ENCODE data around the gene WIPF3. TPM values are rescaled to one million over a fixed set of nuclear protein-coding genes. Genes with fewer than 3 reads are reported as not detected.

The WIPF3 gene
- total and polyA plus RNA-seq, 4 donors: 0.10 to 0.23 (median 0.14) TPM; not detected in 1

DNA sequence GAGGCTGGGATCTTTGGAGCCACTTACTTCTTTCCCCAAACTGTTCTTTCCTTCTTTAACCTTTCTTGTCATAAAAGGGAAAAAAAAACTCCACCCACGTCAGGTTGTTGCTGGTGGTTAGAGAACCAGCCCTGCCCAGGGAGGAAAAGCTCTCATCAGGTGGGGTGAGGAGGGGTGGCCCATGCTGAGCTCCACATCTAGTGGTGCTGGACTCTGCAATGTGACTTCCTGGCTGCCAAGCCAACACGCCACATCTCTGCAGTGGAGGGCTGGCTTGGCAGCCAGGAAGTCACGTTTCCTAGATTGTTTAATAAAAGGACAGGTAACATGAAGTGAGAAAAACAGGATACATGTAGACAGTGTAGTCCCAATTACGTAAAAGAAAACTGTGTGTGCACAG is 37.4 kb downstream of the WIPF3 start:
- Histone ChIP-seq H3K36me3 (ENCODE audit: control insufficient read depth in 4 of 4, insufficient read depth in 3 of 4, low read depth in 1 of 4, low read length in 3 of 4) (no peaks in the 10 kb centered on the region), H3K27me3 (ENCODE audit: control insufficient read depth in 4 of 4, insufficient read depth in 4 of 4, low read length in 3 of 4) (no peaks in the 10 kb centered on the region), H3K27ac (ENCODE audit: low read depth in 1 of 2, low read length in 2 of 2) (no peak overlapping the region), H3K4me1 (ENCODE audit: control insufficient read depth in 4 of 4, insufficient read depth in 4 of 4, low read length in 3 of 4) (peaks cover 0 to 5% (median 2%) of the 10 kb centered on the region in 4 donors), H3K9ac (ENCODE audit: low read depth in 1 of 2, low read length in 2 of 2) (no peak overlapping the region), H3K4me3 (ENCODE audit: low read depth in 1 of 3, low read length in 3 of 3) (no peak overlapping the region), H3K9me3 (ENCODE audit: control insufficient read depth in 4 of 4, low read length in 3 of 4) (no peaks in the 10 kb centered on the region)
- TF ChIP-seq HNF4A (conservative IDR thresholded peaks at IDR 0.05) (no peak), HNF4G (IDR thresholded peaks at IDR 0.05) (no peak), TAF1 (conservative IDR thresholded peaks at IDR 0.05) (no peak)
- TF ChIP-seq, protein P1, sequence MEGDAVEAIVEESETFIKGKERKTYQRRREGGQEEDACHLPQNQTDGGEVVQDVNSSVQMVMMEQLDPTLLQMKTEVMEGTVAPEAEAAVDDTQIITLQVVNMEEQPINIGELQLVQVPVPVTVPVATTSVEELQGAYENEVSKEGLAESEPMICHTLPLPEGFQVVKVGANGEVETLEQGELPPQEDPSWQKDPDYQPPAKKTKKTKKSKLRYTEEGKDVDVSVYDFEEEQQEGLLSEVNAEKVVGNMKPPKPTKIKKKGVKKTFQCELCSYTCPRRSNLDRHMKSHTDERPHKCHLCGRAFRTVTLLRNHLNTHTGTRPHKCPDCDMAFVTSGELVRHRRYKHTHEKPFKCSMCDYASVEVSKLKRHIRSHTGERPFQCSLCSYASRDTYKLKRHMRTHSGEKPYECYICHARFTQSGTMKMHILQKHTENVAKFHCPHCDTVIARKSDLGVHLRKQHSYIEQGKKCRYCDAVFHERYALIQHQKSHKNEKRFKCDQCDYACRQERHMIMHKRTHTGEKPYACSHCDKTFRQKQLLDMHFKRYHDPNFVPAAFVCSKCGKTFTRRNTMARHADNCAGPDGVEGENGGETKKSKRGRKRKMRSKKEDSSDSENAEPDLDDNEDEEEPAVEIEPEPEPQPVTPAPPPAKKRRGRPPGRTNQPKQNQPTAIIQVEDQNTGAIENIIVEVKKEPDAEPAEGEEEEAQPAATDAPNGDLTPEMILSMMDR (IDR thresholded peaks at IDR 0.05; ENCODE audit: low read depth, low read length, missing input control): no peak
- TF ChIP-seq, protein P2, sequence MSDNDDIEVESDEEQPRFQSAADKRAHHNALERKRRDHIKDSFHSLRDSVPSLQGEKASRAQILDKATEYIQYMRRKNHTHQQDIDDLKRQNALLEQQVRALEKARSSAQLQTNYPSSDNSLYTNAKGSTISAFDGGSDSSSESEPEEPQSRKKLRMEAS (IDR thresholded peaks at IDR 0.05): no peak
- no peak for DNase-seq (ENCODE audit: low spot score)
- WGBS: 70% methylated on average over 4 of the region's 4 CpGs

DNA sequence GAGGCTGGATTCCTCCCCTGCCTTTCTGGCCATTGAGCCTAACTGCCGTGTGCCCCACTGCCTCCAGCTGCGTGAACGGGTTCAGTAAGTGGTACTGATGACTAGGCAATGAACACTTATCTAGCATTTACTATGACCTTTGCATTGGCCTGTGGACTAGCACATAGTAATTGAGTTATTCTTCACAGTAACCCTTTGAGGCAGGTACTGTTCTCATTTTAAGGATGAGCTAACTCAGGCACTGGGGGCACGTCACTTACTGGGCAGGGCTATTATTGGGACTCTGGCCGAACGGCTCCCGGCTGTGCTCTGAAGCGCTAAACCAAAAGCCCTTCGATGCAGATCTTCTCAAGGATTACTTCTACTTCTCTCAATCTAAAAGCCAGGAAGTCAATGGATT is 38.3 kb downstream of the WIPF3 start:
- H3K4me3 ChIP-seq (ENCODE audit: low read depth in 1 of 3, low read length in 3 of 3): no peak overlapping the region
- H3K4me1 ChIP-seq (ENCODE audit: control insufficient read depth in 4 of 4, insufficient read depth in 4 of 4, low read length in 3 of 4): peaks cover 0 to 5% (median 2%) of the 10 kb centered on the region in 4 donors
- no peak overlapping the region for H3K27ac ChIP-seq (ENCODE audit: low read depth in 1 of 2, low read length in 2 of 2)
- no peaks in the 10 kb centered on the region for H3K36me3 ChIP-seq (ENCODE audit: control insufficient read depth in 4 of 4, insufficient read depth in 3 of 4, low read depth in 1 of 4, low read length in 3 of 4)
- no peaks in the 10 kb centered on the region for H3K27me3 ChIP-seq (ENCODE audit: control insufficient read depth in 4 of 4, insufficient read depth in 4 of 4, low read length in 3 of 4)
- no peak for TF ChIP-seq RAD21 (IDR thresholded peaks at IDR 0.05)
- no peak for TF ChIP-seq EGR1 (IDR thresholded peaks at IDR 0.05; ENCODE audit: low read depth in 2 of 2)
- no peak for TF ChIP-seq FOXA1 (IDR thresholded peaks at IDR 0.05)
- no peak for TF ChIP-seq GABPA (IDR thresholded peaks at IDR 0.05 in 1 of 2, conservative IDR thresholded peaks at IDR 0.05 in 1 of 2)
- TF ChIP-seq NR2F2 (IDR thresholded peaks at IDR 0.05): no peak
- TF ChIP-seq, protein P3, sequence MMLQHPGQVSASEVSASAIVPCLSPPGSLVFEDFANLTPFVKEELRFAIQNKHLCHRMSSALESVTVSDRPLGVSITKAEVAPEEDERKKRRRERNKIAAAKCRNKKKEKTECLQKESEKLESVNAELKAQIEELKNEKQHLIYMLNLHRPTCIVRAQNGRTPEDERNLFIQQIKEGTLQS (IDR thresholded peaks at IDR 0.05): no peak
- no peak for TF ChIP-seq TAF1 (conservative IDR thresholded peaks at IDR 0.05)
- no peak for TF ChIP-seq SP1 (IDR thresholded peaks at IDR 0.05)
- TF ChIP-seq, protein P1 (IDR thresholded peaks at IDR 0.05; ENCODE audit: low read depth, low read length, missing input control): no peak
- no peaks in the 10 kb centered on the region for H3K9me3 ChIP-seq (ENCODE audit: control insufficient read depth in 4 of 4, low read length in 3 of 4)
- H3K9ac ChIP-seq (ENCODE audit: low read depth in 1 of 2, low read length in 2 of 2): no peak overlapping the region
- DNase-seq (ENCODE audit: low spot score): no peak
- WGBS: 93% methylated on average over 9 of the region's 9 CpGs

DNA sequence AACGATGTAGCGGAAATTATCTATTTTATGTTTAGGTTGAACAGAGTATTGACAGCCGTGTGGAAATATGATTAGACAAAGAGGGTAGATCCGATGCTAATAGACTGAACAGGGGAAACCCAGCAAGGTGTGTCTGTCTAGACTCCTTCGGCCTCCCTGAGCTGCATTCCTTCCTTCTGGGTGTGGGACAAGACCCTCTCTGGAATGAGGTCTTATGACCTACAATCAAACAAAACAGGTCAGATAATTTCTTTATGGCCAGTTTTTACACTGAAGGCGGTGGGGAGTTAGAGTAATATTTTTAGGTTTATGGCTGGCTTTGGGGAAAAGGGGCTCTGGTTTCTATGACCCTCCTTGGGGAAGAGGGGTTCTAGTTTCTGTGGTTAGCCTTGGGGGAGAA is 41.2 kb downstream of the WIPF3 start:
- 96% methylated on average over 6 of the region's 6 CpGs for WGBS
- TF ChIP-seq RAD21 (IDR thresholded peaks at IDR 0.05) (no peak), FOXA1 (IDR thresholded peaks at IDR 0.05) (no peak), TAF1 (conservative IDR thresholded peaks at IDR 0.05) (no peak), GABPA (IDR thresholded peaks at IDR 0.05 in 1 of 2, conservative IDR thresholded peaks at IDR 0.05 in 1 of 2) (no peak), SP1 (IDR thresholded peaks at IDR 0.05) (no peak), YY1 (IDR thresholded peaks at IDR 0.05) (no peak), FOXA2 (IDR thresholded peaks at IDR 0.05) (no peak), JUND (IDR thresholded peaks at IDR 0.05) (no peak), NR2F2 (IDR thresholded peaks at IDR 0.05) (no peak)
- TF ChIP-seq, protein P2 (IDR thresholded peaks at IDR 0.05): no peak
- TF ChIP-seq, protein P4, sequence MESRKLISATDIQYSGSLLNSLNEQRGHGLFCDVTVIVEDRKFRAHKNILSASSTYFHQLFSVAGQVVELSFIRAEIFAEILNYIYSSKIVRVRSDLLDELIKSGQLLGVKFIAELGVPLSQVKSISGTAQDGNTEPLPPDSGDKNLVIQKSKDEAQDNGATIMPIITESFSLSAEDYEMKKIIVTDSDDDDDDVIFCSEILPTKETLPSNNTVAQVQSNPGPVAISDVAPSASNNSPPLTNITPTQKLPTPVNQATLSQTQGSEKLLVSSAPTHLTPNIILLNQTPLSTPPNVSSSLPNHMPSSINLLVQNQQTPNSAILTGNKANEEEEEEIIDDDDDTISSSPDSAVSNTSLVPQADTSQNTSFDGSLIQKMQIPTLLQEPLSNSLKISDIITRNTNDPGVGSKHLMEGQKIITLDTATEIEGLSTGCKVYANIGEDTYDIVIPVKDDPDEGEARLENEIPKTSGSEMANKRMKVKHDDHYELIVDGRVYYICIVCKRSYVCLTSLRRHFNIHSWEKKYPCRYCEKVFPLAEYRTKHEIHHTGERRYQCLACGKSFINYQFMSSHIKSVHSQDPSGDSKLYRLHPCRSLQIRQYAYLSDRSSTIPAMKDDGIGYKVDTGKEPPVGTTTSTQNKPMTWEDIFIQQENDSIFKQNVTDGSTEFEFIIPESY (IDR thresholded peaks at IDR 0.05): no peak
- TF ChIP-seq, protein P1 (IDR thresholded peaks at IDR 0.05; ENCODE audit: low read depth, low read length, missing input control): no peak
- TF ChIP-seq, protein P3 (IDR thresholded peaks at IDR 0.05): no peak
- H3K9me3 ChIP-seq (ENCODE audit: control insufficient read depth in 4 of 4, low read length in 3 of 4): no peaks in the 10 kb centered on the region
- H3K9ac ChIP-seq (ENCODE audit: low read depth in 1 of 2, low read length in 2 of 2): no peak overlapping the region
- no peaks in the 10 kb centered on the region for H3K36me3 ChIP-seq (ENCODE audit: control insufficient read depth in 4 of 4, insufficient read depth in 3 of 4, low read depth in 1 of 4, low read length in 3 of 4)
- H3K27me3 ChIP-seq (ENCODE audit: control insufficient read depth in 4 of 4, insufficient read depth in 4 of 4, low read length in 3 of 4): no peaks in the 10 kb centered on the region
- H3K27ac ChIP-seq (ENCODE audit: low read depth in 1 of 2, low read length in 2 of 2): no peak overlapping the region
- H3K4me3 ChIP-seq (ENCODE audit: low read depth in 1 of 3, low read length in 3 of 3): no peak overlapping the region
- DNase-seq (ENCODE audit: low spot score): no peak
- peaks cover 0 to 5% (median 4%) of the 10 kb centered on the region in 4 donors for H3K4me1 ChIP-seq (ENCODE audit: control insufficient read depth in 4 of 4, insufficient read depth in 4 of 4, low read length in 3 of 4)

Data from liver (tissue), 9 donors.